Measurements from ENCODE around the gene MYMX. TPM values are rescaled to one million over a fixed set of nuclear protein-coding genes. Genes with fewer than 3 reads are reported as not detected.

The MYMX gene
- total and polyA plus RNA-seq, 2 of the 13 experiments (the other 11 are each of a cell fraction or from before 2014, with no cell fraction given), result not detected

- TF ChIP-seq, protein P1, sequence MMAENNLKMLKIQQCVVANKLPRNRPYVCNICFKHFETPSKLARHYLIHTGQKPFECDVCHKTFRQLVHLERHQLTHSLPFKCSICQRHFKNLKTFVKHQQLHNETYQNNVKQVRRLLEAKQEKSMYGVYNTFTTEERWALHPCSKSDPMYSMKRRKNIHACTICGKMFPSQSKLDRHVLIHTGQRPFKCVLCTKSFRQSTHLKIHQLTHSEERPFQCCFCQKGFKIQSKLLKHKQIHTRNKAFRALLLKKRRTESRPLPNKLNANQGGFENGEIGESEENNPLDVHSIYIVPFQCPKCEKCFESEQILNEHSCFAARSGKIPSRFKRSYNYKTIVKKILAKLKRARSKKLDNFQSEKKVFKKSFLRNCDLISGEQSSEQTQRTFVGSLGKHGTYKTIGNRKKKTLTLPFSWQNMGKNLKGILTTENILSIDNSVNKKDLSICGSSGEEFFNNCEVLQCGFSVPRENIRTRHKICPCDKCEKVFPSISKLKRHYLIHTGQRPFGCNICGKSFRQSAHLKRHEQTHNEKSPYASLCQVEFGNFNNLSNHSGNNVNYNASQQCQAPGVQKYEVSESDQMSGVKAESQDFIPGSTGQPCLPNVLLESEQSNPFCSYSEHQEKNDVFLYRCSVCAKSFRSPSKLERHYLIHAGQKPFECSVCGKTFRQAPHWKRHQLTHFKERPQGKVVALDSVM (CRISPR knock-in tag; IDR thresholded peaks at IDR 0.05), result peak; percentile 55; the same call in 1 of the 2 replicates
- TF ChIP-seq ZNF629 (CRISPR knock-in tag; conservative IDR thresholded peaks at IDR 0.05) (peak; percentile 47; the same call in 1 of the 2 replicates), NFYC (CRISPR knock-in tag; IDR thresholded peaks at IDR 0.05) (peak; percentile 44), FUBP1 (CRISPR knock-in tag; IDR thresholded peaks at IDR 0.05; ENCODE audit: borderline replicate concordance) (0 out of 2 replicates have a peak, but pooled peaks have one; percentile 91), ZNF414 (CRISPR knock-in tag; IDR thresholded peaks at IDR 0.05) (peak; percentile 81; the same call in 1 of the 2 replicates), JARID2 (CRISPR knock-in tag; IDR thresholded peaks at IDR 0.05; ENCODE audit: insufficient replicate concordance) (peak; percentile 35), GPN1 (CRISPR knock-in tag; IDR thresholded peaks at IDR 0.05; ENCODE audit: borderline replicate concordance) (no peak), DNMT1 (CRISPR knock-in tag; IDR thresholded peaks at IDR 0.05) (no peak), ARNT2 (CRISPR knock-in tag; IDR thresholded peaks at IDR 0.05; ENCODE audit: low read depth) (peak; percentile 97), ZNF121 (CRISPR knock-in tag; IDR thresholded peaks at IDR 0.05) (peak; percentile 88), KAT8 (CRISPR knock-in tag; IDR thresholded peaks at IDR 0.05) (peak; percentile 56; the same call in 1 of the 2 replicates), KLF15 (CRISPR knock-in tag; IDR thresholded peaks at IDR 0.05; ENCODE audit: borderline replicate concordance) (peak; percentile 17), BRCA1 (CRISPR knock-in tag; IDR thresholded peaks at IDR 0.05) (peak; percentile 25), MAFK (conservative IDR thresholded peaks at IDR 0.05 in 1 of 2, IDR thresholded peaks at IDR 0.05 in 1 of 2; ENCODE audit: low read length in 2 of 2) (no peak), AKAP8 (CRISPR knock-in tag; IDR thresholded peaks at IDR 0.05) (peak; percentile 88), ZNF749 (CRISPR knock-in tag; IDR thresholded peaks at IDR 0.05; ENCODE audit: borderline replicate concordance) (0 out of 2 replicates have a peak, but pooled peaks have one; percentile 47)
- TF ChIP-seq, protein P2, sequence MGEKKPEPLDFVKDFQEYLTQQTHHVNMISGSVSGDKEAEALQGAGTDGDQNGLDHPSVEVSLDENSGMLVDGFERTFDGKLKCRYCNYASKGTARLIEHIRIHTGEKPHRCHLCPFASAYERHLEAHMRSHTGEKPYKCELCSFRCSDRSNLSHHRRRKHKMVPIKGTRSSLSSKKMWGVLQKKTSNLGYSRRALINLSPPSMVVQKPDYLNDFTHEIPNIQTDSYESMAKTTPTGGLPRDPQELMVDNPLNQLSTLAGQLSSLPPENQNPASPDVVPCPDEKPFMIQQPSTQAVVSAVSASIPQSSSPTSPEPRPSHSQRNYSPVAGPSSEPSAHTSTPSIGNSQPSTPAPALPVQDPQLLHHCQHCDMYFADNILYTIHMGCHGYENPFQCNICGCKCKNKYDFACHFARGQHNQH (CRISPR knock-in tag; IDR thresholded peaks at IDR 0.05), result peak; percentile 70
- TF ChIP-seq, protein P3, sequence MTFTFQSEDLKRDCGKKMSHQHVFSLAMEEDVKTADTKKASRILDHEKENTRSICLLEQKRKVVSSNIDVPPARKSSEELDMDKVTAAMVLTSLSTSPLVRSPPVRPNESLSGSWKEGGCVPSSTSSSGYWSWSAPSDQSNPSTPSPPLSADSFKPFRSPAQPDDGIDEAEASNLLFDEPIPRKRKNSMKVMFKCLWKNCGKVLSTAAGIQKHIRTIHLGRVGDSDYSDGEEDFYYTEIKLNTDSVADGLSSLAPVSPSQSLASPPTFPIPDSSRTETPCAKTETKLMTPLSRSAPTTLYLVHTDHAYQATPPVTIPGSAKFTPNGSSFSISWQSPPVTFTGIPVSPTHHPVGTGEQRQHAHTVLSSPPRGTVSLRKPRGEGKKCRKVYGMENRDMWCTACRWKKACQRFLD (CRISPR knock-in tag; IDR thresholded peaks at IDR 0.05; ENCODE audit: borderline replicate concordance), result 0 out of 2 replicates have a peak, but pooled peaks have one; percentile 13
Measured at GRCh38 chr6:44245912-44246662, 29.4 kb downstream of the MYMX start (continued).
